GM12875 (cell line): ENCODE data around the gene DES.

Experiments
- H3K4me3 ChIP-seq: one replicate; pipeline ENCODE4 v1.5.1; 2011; ENCODE audit warnings: low read depth, low read length, control low read depth
- CTCF ChIP-seq: IDR thresholded peaks from 2 replicates; pipeline ENCODE4 v1.5.1; 2011; ENCODE audit warnings: low read depth, mild to moderate bottlenecking, control low read depth, inconsistent platforms, low read length, moderate library complexity, borderline replicate concordance; ENCODE audit not compliant: insufficient read depth

The DES gene

GRCh38 chr2:219400562-219400961, 17.6 kb upstream of the DES start:
- H3K4me3 ChIP-seq, result no peak overlapping the region
- no peak for TF ChIP-seq CTCF

- H3K4me3 ChIP-seq, result no peak overlapping the region
- TF ChIP-seq CTCF, result no peak
These were observed 16.6 kb upstream of the DES start for GRCh38 chr2:219401606-219402005.

- H3K4me3 ChIP-seq, result no peak overlapping the region
- TF ChIP-seq CTCF, result peak; percentile 93
These were observed 15.3 kb upstream of the DES start for GRCh38 chr2:219402665-219403515.

GRCh38 chr2:219403861-219404260, 14.3 kb upstream of the DES start:
- TF ChIP-seq CTCF, result no peak
- H3K4me3 ChIP-seq, result no peak overlapping the region

GRCh38 chr2:219404291-219404910, 13.8 kb upstream of the DES start:
- H3K4me3 ChIP-seq, result no peak overlapping the region
- no peak for TF ChIP-seq CTCF

GRCh38 chr2:219404954-219405353, 13.2 kb upstream of the DES start:
- no peak overlapping the region for H3K4me3 ChIP-seq
- no peak for TF ChIP-seq CTCF

- TF ChIP-seq CTCF, result no peak
- no peak overlapping the region for H3K4me3 ChIP-seq
These were observed 12.7 kb upstream of the DES start for GRCh38 chr2:219405451-219405850.
